ENCODE data around the gene GFI1B.

Gene GFI1B

DNA sequence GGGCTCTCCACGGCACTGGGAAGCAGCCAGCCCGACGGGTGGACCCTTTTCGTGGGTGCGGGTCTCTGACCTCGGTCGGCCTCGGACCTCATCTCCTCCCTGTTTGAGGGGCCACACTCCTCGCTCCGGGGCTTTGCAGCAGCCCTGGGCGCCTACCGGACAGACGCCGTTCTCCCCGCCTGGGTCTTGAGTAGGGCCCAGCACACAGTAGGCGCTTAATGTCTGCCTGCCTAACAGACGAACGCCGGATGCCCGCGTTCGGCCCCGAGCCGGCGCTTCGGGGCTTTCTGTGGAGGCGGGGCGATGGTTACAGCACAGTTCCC lies 51.5 kb downstream of the GFI1B start:
- H3K4me3 ChIP-seq (ENCODE audit: low read length, poor library complexity, severe bottlenecking): peak overlapping the region; percentile 100
- peak overlapping the region; percentile 92 for H3K9ac ChIP-seq (ENCODE audit: low read depth, low read length, poor library complexity, severe bottlenecking)
- no peaks in the 10 kb centered on the region for H3F3A ChIP-seq (ENCODE audit: low read depth)
- no peaks in the 10 kb centered on the region for H3K9me2 ChIP-seq (replicated peaks; ENCODE audit: low read depth, low read length)
- peak overlapping the region; percentile 84 for H3K4me2 ChIP-seq (ENCODE audit: low read depth, low read length, poor library complexity, severe bottlenecking)
- H3K79me2 ChIP-seq (ENCODE audit: insufficient read depth, low read length): peaks cover 65% of the 10 kb centered on the region
- H2AFZ ChIP-seq (ENCODE audit: low read length): 0 out of 2 replicates have a peak overlapping the region, but pooled peaks have one; percentile 29
- H3K36me3 ChIP-seq (ENCODE audit: insufficient read depth, low read length): no peaks in the 10 kb centered on the region
- H3K9me3 ChIP-seq (ENCODE audit: insufficient read depth, low read depth, low read length): no peaks in the 10 kb centered on the region
- TF ChIP-seq, protein P1, sequence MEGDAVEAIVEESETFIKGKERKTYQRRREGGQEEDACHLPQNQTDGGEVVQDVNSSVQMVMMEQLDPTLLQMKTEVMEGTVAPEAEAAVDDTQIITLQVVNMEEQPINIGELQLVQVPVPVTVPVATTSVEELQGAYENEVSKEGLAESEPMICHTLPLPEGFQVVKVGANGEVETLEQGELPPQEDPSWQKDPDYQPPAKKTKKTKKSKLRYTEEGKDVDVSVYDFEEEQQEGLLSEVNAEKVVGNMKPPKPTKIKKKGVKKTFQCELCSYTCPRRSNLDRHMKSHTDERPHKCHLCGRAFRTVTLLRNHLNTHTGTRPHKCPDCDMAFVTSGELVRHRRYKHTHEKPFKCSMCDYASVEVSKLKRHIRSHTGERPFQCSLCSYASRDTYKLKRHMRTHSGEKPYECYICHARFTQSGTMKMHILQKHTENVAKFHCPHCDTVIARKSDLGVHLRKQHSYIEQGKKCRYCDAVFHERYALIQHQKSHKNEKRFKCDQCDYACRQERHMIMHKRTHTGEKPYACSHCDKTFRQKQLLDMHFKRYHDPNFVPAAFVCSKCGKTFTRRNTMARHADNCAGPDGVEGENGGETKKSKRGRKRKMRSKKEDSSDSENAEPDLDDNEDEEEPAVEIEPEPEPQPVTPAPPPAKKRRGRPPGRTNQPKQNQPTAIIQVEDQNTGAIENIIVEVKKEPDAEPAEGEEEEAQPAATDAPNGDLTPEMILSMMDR (conservative IDR thresholded peaks at IDR 0.05; ENCODE audit: low read length): no peak
- peaks cover 44% of the 10 kb centered on the region for H3K4me1 ChIP-seq (ENCODE audit: insufficient read depth, low read length, poor library complexity, severe bottlenecking)
- no peaks in the 10 kb centered on the region for H3K27me3 ChIP-seq (ENCODE audit: insufficient read depth, low read length, poor library complexity, severe bottlenecking)
- peaks cover 34% of the 10 kb centered on the region for H4K20me1 ChIP-seq (ENCODE audit: insufficient read depth, low read length, poor library complexity, severe bottlenecking)

DNA sequence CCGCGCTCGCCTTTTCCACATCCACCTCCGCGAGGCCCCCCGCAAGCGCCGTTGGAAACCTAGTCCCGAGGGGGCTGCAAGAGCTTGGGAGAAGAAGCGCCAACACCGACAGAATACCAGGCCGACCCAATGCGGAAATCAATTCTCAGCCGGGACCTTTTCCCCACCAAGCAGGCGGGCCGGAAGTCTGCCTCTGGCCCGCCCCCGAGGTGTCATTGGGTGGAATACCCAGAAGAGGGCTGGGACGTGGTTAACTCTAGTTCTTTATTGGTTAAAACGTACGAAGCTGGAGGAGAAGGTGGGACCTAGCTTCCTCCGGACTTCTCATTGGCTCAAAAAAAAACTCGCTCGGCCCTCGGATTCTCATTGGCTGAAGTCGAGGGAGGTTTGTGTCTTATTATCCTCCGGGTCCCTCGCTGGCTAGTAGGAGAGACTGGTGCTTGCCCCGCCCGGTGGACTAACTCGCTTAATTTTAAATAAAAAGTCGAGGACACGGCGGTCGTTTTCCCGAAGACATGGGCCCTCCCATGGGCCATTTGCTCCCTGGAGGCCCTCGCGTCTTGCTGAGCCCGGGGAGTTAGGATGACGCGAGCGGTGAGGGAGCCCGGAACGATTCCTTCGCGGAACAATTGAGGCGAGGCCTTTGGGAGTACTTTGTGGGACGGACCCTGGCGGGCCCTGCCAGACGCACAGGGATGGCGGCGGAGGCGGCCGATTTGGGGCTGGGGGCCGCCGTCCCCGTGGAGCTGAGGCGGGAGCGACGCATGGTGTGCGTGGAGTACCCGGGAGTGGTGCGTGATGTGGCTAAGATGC lies 52.0 kb downstream of the GFI1B start, which contains the start of gene GTF3C5:
Gene GTF3C5 (plus strand): TSS at position 681 of the 813 bp plus-strand sequence. CDS start 15 bp downstream, at position 696.
- no peaks in the 10 kb centered on the region for H3K9me3 ChIP-seq (ENCODE audit: insufficient read depth, low read depth, low read length)
- peaks cover 34% of the 10 kb centered on the region for H4K20me1 ChIP-seq (ENCODE audit: insufficient read depth, low read length, poor library complexity, severe bottlenecking)
- no peaks in the 10 kb centered on the region for H3K9me2 ChIP-seq (replicated peaks; ENCODE audit: low read depth, low read length)
- TF ChIP-seq, protein P1 (conservative IDR thresholded peaks at IDR 0.05; ENCODE audit: low read length): no peak
- peak within 1 kb of the TSS; percentile 92 for H3K9ac ChIP-seq (ENCODE audit: low read depth, low read length, poor library complexity, severe bottlenecking)
- peaks cover 44% of the 10 kb centered on the region for H3K4me1 ChIP-seq (ENCODE audit: insufficient read depth, low read length, poor library complexity, severe bottlenecking)
- no peaks in the 10 kb centered on the region for H3F3A ChIP-seq (ENCODE audit: low read depth)
- peak within 1 kb of the TSS; percentile 91 for H2AFZ ChIP-seq (ENCODE audit: low read length)
- peak within 1 kb of the TSS; percentile 98 for H3K4me2 ChIP-seq (ENCODE audit: low read depth, low read length, poor library complexity, severe bottlenecking)
- H3K27me3 ChIP-seq (ENCODE audit: insufficient read depth, low read length, poor library complexity, severe bottlenecking): no peaks in the 10 kb centered on the region
- peaks cover 71% of the 10 kb centered on the region for H3K79me2 ChIP-seq (ENCODE audit: insufficient read depth, low read length)
- peak within 1 kb of the TSS; percentile 100 for H3K4me3 ChIP-seq (ENCODE audit: low read length, poor library complexity, severe bottlenecking)
- no peaks in the 10 kb centered on the region for H3K36me3 ChIP-seq (ENCODE audit: insufficient read depth, low read length)

DNA sequence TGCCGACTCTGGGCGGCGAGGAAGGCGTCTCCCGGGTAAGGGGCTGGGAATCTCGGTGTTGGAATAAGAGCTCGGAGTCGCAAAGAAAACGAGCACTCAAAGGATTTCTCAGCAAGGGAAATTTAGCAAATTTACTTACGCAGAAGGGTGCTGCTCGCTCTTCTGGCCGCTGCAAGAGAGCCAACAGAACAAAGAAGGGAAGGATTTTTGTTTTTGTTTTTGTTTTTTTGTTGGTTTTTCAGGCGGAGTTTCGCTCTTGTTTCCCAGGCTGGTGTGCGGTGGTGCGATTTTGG lies 52.6 kb downstream of the GFI1B start:
- Histone ChIP-seq H3K4me2 (ENCODE audit: low read depth, low read length, poor library complexity, severe bottlenecking) (peak overlapping the region; percentile 98), H3K79me2 (ENCODE audit: insufficient read depth, low read length) (peaks cover 76% of the 10 kb centered on the region), H3K4me1 (ENCODE audit: insufficient read depth, low read length, poor library complexity, severe bottlenecking) (peaks cover 49% of the 10 kb centered on the region), H2AFZ (ENCODE audit: low read length) (peak overlapping the region; percentile 91), H3K9me3 (ENCODE audit: insufficient read depth, low read depth, low read length) (no peaks in the 10 kb centered on the region), H3K4me3 (ENCODE audit: low read length, poor library complexity, severe bottlenecking) (peak overlapping the region; percentile 100), H3K36me3 (ENCODE audit: insufficient read depth, low read length) (no peaks in the 10 kb centered on the region), H3K9me2 (replicated peaks; ENCODE audit: low read depth, low read length) (no peaks in the 10 kb centered on the region), H3F3A (ENCODE audit: low read depth) (no peaks in the 10 kb centered on the region), H3K27me3 (ENCODE audit: insufficient read depth, low read length, poor library complexity, severe bottlenecking) (no peaks in the 10 kb centered on the region), H4K20me1 (ENCODE audit: insufficient read depth, low read length, poor library complexity, severe bottlenecking) (peaks cover 34% of the 10 kb centered on the region), H3K9ac (ENCODE audit: low read depth, low read length, poor library complexity, severe bottlenecking) (peak overlapping the region; percentile 92)
- TF ChIP-seq, protein P1 (conservative IDR thresholded peaks at IDR 0.05; ENCODE audit: low read length): no peak

All from Loucy (cell line).